ENCODE data around the gene TLR10. TPM values are rescaled to one million over a fixed set of nuclear protein-coding genes. Genes with fewer than 3 reads are reported as not detected.

The TLR10 gene
- total and polyA plus RNA-seq, 5 donors, result 0.06 TPM; not detected in 4

GRCh38 chr4:38728631-38729141 lies 54.1 kb downstream of the TLR10 start:
- ATAC-seq, result peak in 1 of 2 donors; percentile 50
- DNase-seq, result no peak
- H3K9me3 ChIP-seq (ENCODE audit: control insufficient read depth, low read length), result no peaks in the 10 kb centered on the region
- no peak overlapping the region for H3K4me3 ChIP-seq (ENCODE audit: low read length)
- intact Hi-C loops (cut with DNase I), result no loop called here
- no peaks in the 10 kb centered on the region for H3K4me1 ChIP-seq (ENCODE audit: control insufficient read depth, insufficient read depth, low read length)
- H3K27me3 ChIP-seq (ENCODE audit: control insufficient read depth, insufficient read depth), result no peaks in the 10 kb centered on the region
- no peak overlapping the region for H3K27ac ChIP-seq (ENCODE audit: low read length)
- 79% methylated on average over 4 of the region's 4 CpGs for WGBS

- DNase-seq (no peak), ATAC-seq (no peak)
- WGBS, result 90% methylated on average over 3 of the region's 3 CpGs
- Histone ChIP-seq H3K27ac (ENCODE audit: low read length) (no peak overlapping the region), H3K9me3 (ENCODE audit: control insufficient read depth, low read length) (no peaks in the 10 kb centered on the region), H3K4me1 (ENCODE audit: control insufficient read depth, insufficient read depth, low read length) (no peaks in the 10 kb centered on the region), H3K4me3 (ENCODE audit: low read length) (no peak overlapping the region), H3K27me3 (ENCODE audit: control insufficient read depth, insufficient read depth) (no peaks in the 10 kb centered on the region)
- intact Hi-C loops (cut with DNase I), result no loop called here
These were observed 58.3 kb downstream of the TLR10 start for GRCh38 chr4:38724475-38724808.

GRCh38 chr4:38723726-38724474 lies 58.9 kb downstream of the TLR10 start:
- ATAC-seq (peak in 1 of 2 donors; percentile 69), DNase-seq (no peak)
- Histone ChIP-seq H3K27me3 (ENCODE audit: control insufficient read depth, insufficient read depth) (no peaks in the 10 kb centered on the region), H3K4me3 (ENCODE audit: low read length) (no peak overlapping the region), H3K27ac (ENCODE audit: low read length) (no peak overlapping the region), H3K4me1 (ENCODE audit: control insufficient read depth, insufficient read depth, low read length) (no peaks in the 10 kb centered on the region), H3K9me3 (ENCODE audit: control insufficient read depth, low read length) (no peaks in the 10 kb centered on the region)
- intact Hi-C loops (cut with DNase I), result no loop called here
- WGBS, result 72% methylated on average over 7 of the region's 7 CpGs

- DNase-seq (no peak), ATAC-seq (peak in 1 of 2 donors; percentile 12)
- no peaks in the 10 kb centered on the region for H3K27me3 ChIP-seq (ENCODE audit: control insufficient read depth, insufficient read depth)
- intact Hi-C loops (cut with DNase I), result no loop called here
- H3K4me1 ChIP-seq (ENCODE audit: control insufficient read depth, insufficient read depth, low read length), result no peaks in the 10 kb centered on the region
- 81% methylated on average over 4 of the region's 4 CpGs for WGBS
- H3K4me3 ChIP-seq (ENCODE audit: low read length), result no peak overlapping the region
- no peaks in the 10 kb centered on the region for H3K9me3 ChIP-seq (ENCODE audit: control insufficient read depth, low read length)
- no peak overlapping the region for H3K27ac ChIP-seq (ENCODE audit: low read length)
These were observed 59.7 kb downstream of the TLR10 start for GRCh38 chr4:38723114-38723513.

Other genes with a start within 250 kb of the TLR10 start
- gene KLF3, start 118.8 kb downstream of the TLR10 start, total RNA-seq, result 10 to 100 TPM; 22.2 to 29.3 (median 25.4) TPM
- 10.6 TPM for gene KLF3, start 118.8 kb downstream of the TLR10 start, polyA plus RNA-seq
- 1 to 10 TPM; 5.8 to 7.4 (median 6.6) TPM for gene TLR1, start 21.8 kb upstream of the TLR10 start, total RNA-seq
- gene TLR1, start 21.8 kb upstream of the TLR10 start, polyA plus RNA-seq, result 1.1 TPM
- 1 to 10 TPM; 1.6 to 3.3 (median 2.5) TPM for gene TLR6, start 73.8 kb upstream of the TLR10 start, total RNA-seq
- 0.20 TPM for gene TLR6, start 73.8 kb upstream of the TLR10 start, polyA plus RNA-seq
- 10 to 100 TPM; 23.7 to 48.2 (median 38.4) TPM for gene FAM114A1, start 84.8 kb upstream of the TLR10 start, total RNA-seq
- 13.9 TPM for gene FAM114A1, start 84.8 kb upstream of the TLR10 start, polyA plus RNA-seq
- gene TMEM156, start 249.4 kb upstream of the TLR10 start, total RNA-seq, result under 1 TPM in 1 of 4 donors, not detected in 3; 0.12 TPM
- gene TMEM156, start 249.4 kb upstream of the TLR10 start, polyA plus RNA-seq, result 0.14 TPM